Posterior cingulate gyrus (tissue), 11 donors: ENCODE measurements around the gene LOXHD1.
A peak's percentile ranks its signal among the peaks of the same experiment; 100 is the strongest.

Source experiments
- DNase-seq, 10 donors: peaks; one replicate each; pipeline versions ENCODE4 v3.0.0 to v3.0.0-alpha.2; 2020 to 2021; ENCODE audit warnings: mixed read lengths in 3 of 10
- intact Hi-C: fragments of 100-400 bp; cut with DNase I; formaldehyde crosslinking; loops from one replicate; pipeline ENCODE4 v1.15.1; 2023

Gene LOXHD1

DNA sequence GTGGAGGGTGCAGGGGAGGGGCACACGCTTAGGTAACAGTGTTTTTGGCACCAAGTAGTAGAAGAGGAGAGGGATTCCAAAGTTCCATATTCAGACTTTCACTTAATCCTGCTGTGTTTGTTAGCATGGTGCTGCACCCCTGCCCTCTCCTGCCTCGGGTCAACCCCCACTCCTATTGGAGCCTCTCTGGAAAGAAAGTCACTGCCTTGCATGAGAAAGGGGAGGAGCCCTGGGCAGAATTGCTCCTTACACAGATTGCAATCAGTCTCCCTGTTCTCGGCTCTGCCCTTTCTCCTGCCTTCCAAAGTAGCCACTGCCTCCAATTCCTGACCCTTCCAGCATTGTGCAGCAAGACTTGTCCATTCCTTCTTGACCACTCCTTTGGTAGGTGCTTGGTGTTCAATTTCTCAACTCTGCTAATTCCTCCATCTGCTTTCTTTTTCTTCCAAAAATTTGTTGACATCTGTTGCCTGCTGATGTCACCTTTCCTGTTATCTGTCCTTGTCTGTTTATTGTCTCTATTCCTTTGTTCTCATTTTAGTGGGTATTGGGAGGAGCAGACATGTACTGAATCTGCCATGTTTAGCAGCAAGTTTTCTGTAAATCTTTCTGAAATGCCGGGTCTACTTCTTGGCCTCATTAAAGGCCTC is 225.4 kb downstream of the LOXHD1 start:
- no peak for DNase-seq
- intact Hi-C loops, result no loop called here

DNA sequence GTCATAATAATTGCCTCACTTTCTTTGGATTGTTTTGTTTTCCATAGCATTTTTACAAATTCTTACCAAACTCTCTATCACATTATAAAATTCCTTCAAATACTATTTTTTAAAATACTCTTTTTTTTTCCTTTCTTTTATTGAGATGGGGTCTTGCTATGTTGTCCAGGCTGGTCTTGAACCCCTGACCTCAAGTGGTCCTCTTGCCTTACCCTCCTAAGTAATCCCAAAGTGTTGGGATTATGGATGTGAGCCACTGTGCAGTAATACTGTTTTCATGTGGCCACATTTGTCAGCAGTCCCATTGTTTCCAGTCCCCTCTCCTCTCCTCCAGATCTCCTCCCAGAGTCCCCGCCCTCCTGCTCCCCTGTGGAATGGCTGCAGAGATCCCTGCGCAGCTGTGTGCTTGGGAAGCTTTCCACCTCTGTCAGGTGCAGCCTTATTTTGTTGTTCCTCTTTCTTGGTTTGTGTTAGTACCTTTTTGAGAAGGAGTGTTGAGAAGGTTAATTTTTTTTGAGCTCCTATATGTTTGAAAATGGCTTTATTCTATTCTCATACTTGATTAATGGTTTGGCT is 227.3 kb downstream of the LOXHD1 start:
- intact Hi-C loops, result no loop called here
- DNase-seq, result no peak

DNA sequence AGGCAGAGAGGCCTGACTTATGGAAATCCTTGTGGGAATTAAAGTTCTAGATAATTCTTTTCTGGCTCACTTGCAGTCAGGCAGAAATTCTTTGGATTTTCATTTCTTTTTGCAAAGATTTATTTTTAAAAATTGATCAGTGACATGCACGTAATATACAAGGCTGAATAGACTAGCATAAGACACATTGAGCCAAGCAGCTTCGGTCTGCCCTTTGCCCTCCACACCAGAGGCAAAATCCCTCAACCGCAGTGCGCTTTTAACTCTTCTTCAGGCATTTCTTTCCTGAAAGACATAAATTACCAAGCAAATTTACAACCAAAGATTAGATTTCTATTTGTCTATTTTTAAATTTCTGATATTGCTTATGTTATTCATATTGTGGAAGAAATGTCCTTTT is 227.9 kb downstream of the LOXHD1 start:
- intact Hi-C loops, result no loop called here
- DNase-seq, result no peak

GRCh38 chr18:46428368-46428767 is 228.7 kb downstream of the LOXHD1 start:
- intact Hi-C loops, result no loop called here
- DNase-seq, result no peak

GRCh38 chr18:46427216-46427995 is 229.6 kb downstream of the LOXHD1 start:
- peak in 6 of 10 donors; percentile 29 to 89 (median 55) for DNase-seq
- intact Hi-C loops, result no loop called here
